NOMO-1 treated with DMSO at 0.1 percent for 48 hours (cell line): ENCODE results near the gene PAPSS2.
"Not testable (repeated sequence)": the region's sequence is repeated elsewhere in the genome, so short reads cannot be mapped to it uniquely, and the experiment has no call there.

Experiments
- DNase-seq: peaks from one replicate; lab custom pipeline; 2025; ENCODE audit not compliant: unreplicated experiment; lab: John Stamatoyannopoulos, UW

PAPSS2 gene

DNA sequence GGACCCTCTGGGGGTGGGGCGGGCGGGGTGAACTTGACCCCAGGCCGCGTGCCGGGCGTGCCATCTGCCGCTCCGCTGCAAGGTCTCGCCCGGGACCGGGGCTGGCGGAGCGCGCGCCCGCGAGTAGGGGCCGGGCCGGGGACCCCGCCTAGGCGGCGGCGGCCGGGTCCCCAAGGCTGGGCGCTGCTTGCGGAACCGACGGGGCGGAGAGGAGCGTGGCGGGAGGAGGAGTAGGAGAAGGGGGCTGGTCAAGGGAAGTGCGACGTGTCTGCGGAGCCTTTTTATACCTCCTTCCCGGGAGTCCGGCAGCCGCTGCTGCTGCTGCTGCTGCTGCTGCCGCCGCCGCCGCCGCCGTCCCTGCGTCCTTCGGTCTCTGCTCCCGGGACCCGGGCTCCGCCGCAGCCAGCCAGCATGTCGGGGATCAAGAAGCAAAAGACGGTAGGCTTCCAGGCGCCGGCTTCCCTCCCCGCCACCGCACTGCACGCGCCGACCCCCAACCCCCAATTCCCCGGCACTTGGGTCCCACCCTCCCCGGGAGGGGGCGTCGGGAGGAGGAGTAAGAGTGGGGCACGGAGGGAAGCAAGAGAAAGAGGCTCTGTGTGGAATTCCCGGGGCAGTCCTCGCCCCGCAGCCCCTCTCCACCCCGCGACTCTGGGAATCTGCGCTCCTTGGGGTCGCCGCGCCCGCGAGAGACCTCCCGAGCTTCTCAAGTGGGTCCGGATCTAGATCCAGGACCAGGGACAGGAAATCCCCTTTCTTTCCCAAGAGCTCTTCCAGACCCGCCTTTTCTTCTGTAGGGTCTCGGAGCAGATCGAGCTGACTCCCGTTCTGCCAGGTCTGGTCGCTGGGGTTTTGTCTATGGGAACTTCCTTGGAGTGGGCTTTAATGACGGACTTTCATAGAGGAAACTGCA, at the start of gene PAPSS2:
PAPSS2 (plus strand) TSS at position 308 of the 913 bp plus-strand sequence; CDS start at position 412, 104 bp downstream.
- DNase-seq, result peak; percentile 53

DNA sequence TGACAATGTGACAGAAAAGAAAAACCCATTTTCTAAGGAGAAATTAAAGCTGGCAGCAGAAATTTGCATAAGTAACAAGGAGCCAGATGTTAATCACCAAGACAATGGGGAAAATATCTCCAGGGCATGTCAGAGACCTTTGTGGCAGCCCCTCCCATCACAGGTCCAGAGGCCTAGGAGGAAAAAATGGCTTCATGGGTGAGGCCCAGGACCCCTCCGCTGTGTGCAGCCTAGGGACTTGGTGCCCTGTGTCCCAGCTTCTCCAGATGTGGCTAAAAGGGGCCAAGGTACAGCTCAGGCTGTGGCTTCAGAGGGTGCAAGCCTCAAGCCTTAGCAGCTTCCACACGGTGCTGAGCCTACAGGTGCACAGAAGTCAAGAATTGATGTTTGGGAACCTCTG, 48.3 kb upstream of the PAPSS2 start:
- DNase-seq, result not testable (repeated sequence)

DNA sequence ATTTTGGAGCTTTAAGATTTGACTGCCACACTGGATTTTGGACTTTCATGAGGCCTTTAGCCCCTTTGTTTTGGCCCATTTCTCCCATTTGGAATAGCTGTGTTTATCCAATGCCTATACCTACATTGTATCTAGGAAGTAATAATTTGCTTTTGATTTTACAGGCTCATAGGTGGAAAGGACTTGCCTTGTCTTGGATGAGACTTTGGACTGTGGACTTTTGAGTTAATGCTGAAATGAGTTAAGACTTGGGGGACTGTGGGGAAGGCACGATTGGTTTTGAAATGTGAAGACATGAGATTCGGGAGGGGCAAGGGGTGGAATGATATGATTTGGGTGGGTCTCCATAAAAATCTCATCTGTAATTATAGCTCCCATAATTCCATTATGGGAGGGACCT, 47.6 kb upstream of the PAPSS2 start:
- DNase-seq, result no peak

- no peak for DNase-seq
Observed at GRCh38 chr10:87613751-87614150, 45.9 kb upstream of the PAPSS2 start.

GRCh38 chr10:87615856-87616255, 43.8 kb upstream of the PAPSS2 start:
- DNase-seq, result peak; percentile 91

GRCh38 chr10:87617503-87617902, 42.2 kb upstream of the PAPSS2 start:
- DNase-seq, result no peak

GRCh38 chr10:87618566-87619423, 40.9 kb upstream of the PAPSS2 start:
- peak; percentile 12 for DNase-seq

DNA sequence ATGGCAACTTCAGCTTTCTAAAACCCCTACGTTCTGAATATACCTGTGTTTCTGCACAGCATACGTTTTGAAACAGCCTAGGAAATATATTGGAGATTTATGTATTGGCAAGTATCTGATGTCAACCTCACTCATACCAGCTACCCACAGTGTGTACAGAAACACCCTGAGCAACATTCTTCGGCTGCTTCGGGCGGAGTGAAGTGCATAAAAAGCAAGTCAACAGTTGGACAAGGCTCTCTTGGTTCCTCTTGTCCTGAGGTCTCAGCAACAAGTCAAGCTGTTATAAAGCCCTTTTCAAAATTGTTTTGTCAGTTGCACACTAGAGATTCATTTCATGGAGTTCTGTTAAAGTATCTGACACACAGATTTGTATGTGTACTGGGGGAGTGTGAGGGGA, 40.0 kb upstream of the PAPSS2 start:
- no peak for DNase-seq

DNA sequence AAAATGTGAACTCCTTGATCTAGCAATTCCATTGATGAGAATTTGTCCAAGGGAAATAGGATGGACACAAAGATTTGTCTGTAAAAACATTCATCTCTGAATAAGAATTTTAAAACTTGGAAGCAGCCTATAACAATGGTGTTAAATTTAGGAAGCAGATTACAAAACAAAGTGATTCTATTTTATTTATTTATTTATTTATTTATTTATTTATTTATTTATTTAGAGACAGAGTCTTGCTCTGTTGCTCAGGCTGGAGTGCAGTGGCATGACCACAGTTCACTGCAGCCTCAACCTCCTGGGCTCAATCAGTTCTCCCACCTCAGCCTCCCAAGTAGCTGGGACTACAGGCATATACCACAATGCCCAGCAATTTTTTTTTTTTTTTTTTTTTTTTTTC, 38.2 kb upstream of the PAPSS2 start:
- DNase-seq, result not testable (repeated sequence)

DNA sequence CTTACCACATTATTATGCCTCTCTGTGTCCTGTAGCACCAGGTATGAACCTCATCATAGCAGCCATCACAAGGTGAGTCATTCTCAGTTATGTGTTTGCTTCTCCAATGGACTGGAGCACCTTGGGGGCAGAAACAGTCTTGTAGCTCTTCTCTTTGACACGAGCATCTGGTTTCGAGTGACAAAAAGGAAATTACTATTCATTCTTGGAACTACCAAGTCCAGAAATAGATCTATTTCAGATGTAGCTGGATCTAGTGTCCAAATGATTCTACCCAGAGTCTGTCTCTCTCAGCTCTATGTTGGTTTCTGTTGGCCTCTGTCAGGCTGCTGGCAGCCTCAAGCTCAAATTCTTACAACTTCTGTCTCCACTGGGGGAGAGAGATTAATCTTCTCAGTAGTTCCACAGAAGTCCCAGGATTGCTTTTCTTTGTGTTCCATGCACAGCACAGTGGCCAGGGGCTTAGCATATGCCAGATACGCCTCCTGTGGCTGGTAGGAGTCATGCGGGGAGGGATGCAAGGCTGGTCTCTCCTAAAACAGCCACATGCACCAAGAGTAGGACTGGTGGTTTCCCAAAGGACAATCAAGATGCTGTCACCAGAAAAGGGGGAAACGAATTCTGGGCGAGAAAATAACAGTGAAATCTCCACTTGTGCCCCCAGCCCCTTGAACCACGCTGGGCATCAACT, 37.2 kb upstream of the PAPSS2 start:
- no peak for DNase-seq

DNA sequence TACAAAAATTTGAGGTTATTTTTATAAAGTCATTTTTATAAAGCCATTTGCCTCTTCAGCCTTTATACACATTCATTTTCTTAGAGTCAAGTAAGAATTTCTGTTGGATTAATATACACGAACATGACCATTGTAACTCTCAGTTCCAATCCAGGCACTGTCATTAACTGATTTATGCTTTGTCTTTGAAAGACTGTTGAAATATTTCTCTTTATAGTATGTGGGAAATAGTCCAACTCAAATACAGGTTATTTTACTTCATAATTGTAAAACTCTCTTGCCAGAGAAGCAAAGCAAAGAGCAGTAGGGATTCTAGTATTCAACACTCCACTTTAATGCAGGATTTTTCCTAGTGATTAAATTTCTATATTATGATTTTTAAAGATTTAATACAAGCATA, 36.5 kb upstream of the PAPSS2 start:
- DNase-seq, result no peak

DNA sequence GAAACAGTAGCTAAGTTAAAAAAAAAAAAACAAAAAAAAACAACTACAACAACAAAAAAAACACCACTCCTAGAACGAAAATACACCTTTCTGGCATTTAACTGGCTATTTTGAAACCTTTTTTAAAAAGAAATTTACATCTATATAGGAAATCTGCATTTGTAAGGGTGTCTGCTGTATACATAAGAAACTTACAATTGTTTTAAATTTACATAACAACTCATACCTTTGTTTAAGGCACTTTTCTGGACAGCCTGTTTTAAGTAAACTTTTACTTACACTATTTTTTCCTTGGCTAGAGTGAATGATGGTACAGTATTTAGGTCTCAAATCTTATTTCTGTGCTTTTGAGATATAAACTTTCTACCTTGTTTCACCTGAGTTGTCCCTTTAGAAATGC, 34.0 kb upstream of the PAPSS2 start:
- no peak for DNase-seq

DNA sequence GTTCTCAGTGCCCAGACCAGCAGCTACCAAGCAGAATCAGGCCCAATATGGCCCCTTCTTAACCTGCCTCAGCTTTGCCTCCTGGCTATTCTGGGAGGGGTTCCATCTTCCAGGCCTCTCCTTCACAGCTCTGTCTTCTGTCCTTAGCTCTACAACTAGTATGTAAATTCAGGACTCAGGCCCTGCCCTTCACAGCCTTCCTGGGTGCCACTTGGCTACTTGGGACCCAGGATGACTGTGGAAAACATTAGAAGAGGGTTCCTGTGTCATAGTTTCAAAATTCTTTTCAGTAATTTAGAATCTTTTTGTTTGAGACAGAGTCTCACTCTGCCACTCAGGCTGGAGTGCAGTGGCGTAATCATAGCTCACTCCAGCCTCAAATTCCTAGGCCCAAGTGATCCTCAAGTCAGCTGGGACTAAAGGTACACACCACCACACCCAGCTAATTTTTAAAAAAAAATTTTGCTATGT, 33.2 kb upstream of the PAPSS2 start:
- no peak for DNase-seq

DNA sequence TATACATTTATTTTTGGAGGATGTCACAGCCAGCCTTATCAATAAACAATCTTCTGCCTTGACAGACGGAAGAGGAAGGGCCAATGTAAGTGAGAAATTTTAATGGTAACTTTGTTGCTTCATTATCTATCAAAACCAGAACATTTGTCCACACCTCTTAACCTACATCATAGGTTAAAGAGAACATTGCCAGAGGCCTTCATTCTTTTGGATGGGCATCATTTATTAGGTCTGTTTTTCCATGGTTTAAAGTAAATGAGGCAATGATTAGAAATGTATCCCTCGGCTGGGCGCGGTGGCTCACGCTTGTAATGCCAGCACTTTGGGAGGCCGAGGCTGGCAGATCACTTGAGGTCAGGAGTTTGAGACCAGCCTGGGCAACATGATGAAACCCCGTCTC, 29.5 kb upstream of the PAPSS2 start:
- no peak for DNase-seq

DNA sequence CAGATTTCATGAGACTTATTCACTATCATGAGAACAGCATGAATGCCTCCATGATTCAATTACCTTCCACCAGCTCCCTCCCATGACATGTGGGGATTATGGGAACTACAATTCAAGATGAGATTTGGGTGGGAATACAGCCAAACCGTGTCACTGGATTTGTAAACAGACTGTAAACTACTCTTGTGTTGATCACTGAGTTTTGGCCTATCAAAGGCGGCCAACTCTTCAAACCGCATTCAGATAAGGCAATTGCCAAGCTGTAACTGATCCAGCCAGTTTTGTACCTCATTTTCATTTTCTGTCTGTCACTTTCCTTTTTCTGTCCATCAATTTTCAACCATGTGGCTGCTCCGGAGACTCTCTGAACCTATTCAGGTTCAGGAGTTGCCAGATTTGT, 27.2 kb upstream of the PAPSS2 start:
- no peak for DNase-seq

DNA sequence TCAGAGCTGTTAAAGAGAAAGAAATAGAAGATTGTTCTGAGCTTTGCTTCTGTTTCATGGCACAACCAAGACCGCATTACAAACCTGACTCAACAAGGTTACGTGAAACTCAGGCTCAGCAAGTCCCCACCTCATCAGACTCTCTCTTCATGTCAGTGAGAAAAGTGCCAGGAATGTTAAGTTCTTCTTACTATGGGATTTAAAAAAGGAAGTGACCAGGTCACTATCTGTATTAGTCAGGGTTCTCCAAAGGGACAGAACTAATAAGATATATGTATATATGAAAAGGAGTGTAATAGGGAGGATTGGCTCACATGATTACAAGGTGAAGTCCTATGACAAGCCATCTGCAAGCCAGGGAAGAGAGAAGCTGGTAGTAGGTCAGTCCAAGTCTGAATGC, 25.4 kb upstream of the PAPSS2 start:
- DNase-seq, result no peak

DNA sequence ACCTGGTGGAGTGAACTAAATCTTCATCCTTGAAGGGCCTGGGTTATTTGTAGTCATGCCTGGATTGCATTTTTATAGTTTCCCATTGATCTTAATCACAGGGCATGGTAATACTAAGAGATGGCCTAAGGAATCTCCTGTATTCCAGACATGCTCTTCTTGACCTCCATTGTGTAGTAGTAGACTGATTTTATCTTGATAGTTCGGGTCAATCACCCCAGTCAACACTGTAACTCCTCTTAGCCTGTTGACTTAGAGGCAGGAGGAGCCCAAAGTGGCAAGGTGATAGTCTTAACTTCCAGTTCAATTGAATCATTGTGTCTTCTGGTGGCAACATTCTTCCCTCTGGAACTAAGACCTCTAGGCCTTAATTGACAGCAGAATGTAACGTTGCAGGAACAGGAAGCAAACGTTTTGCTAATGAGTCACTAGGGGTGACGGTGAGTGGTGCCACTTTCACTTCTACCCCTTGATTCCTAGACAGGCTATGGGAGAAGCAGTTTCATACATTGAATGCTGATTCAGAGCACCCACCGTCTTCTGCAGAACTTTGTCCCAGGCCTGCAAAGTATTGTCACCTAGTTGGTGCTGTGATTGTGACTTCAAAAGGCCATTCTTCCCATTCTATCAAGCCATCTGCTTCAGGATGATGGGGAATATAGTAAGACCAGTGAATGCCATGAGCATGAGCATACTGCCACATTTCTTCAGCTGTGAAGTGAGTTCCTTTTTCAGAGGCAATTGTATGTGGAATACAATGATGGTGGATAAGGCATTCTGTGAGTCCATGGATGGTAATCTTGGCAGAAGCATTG, 24.0 kb upstream of the PAPSS2 start:
- DNase-seq, result peak; percentile 90

DNA sequence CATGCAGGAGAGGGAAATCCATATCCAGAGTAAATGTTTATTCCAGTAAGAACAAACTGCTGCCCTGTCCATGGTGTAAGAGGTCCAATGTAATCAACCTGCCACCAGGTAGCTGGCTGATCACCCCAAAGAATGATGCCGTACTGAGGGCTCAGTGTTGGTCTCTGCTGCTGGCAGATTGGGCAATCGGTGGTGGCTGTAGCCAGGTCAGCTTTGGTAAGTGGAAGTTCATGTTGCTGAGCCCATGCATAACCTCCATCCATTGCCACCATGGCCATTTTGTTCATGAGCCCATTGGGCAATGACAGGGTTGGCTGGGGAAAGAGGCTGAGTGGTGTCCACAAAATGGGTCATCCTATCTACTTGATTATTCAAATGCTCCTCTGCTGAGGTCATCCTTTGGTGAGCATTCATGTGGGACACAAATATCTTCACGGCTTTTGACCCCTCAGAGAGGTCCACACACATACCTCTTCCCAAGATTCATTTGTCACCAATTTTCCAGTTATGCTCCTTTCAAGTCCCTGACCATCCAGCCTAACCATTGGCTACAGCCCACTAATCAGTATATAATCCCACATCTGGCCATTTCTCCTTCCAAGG, 23.3 kb upstream of the PAPSS2 start:
- DNase-seq, result no peak

- no peak for DNase-seq
Observed at GRCh38 chr10:87639493-87639892, 20.2 kb upstream of the PAPSS2 start.

GRCh38 chr10:87640043-87640442, 19.6 kb upstream of the PAPSS2 start:
- DNase-seq, result no peak
